ENCODE measurements around the gene GGT7. TPM values are rescaled to one million over a fixed set of nuclear protein-coding genes. Genes with fewer than 3 reads are reported as not detected.

The GGT7 gene
- total RNA-seq, 1 experiment from 2014 or later, result 1.5 TPM

DNA sequence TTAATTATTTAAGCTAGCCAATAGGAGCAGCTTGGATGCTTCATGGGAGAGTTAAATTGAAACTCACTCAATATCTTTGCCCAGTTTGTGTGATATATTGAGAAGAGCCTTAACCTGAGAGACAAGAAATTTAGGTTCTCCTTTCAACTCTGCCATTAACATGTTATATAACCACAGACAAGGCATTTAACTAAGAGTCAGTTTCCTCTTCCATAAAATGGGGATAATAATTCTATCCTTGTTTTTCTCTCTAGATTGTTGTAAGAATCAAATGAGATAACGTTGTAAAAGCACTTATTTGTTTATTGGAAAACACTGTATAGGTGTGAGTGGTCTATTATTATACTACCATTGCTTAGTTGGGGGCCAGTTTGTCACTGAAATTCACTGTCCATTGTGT is 11.6 kb upstream of the GGT7 start:
- H3K4me3 ChIP-seq (ENCODE audit: low read length), result no peak overlapping the region
- no peak overlapping the region for H3K27ac ChIP-seq (ENCODE audit: low read length)
- peaks cover 15% of the 10 kb centered on the region for H3K36me3 ChIP-seq (ENCODE audit: low read depth, low read length)
- no peak overlapping the region for H3K4me2 ChIP-seq (ENCODE audit: low read length)
- no peaks in the 10 kb centered on the region for H3K9me3 ChIP-seq (ENCODE audit: low read length)
- DNase-seq (no peak), ATAC-seq (no peak)
- H3K27me3 ChIP-seq (ENCODE audit: low read length), result no peaks in the 10 kb centered on the region
- peaks cover 5% of the 10 kb centered on the region; the same call in 1 of the 2 replicates for H3K4me1 ChIP-seq (ENCODE audit: insufficient read depth, low read length)
- no peak overlapping the region for H2AFZ ChIP-seq (ENCODE audit: low read length)
- H3K9ac ChIP-seq (ENCODE audit: low read length), result no peak overlapping the region
- CTCF ChIA-PET, result no interaction called here
- H3K9me2 ChIP-seq (replicated peaks; ENCODE audit: low read length), result no peaks in the 10 kb centered on the region
- POLR2A ChIA-PET (ENCODE audit: unreplicated experiment), result no interaction called here
- no peak for TF ChIP-seq EZH2 (IDR thresholded peaks at IDR 0.05; ENCODE audit: low read length, unreplicated experiment)
- no peak for TF ChIP-seq EZH2phosphoT487 (IDR thresholded peaks at IDR 0.05; ENCODE audit: borderline replicate concordance, low read length)
- TF ChIP-seq, protein P1, sequence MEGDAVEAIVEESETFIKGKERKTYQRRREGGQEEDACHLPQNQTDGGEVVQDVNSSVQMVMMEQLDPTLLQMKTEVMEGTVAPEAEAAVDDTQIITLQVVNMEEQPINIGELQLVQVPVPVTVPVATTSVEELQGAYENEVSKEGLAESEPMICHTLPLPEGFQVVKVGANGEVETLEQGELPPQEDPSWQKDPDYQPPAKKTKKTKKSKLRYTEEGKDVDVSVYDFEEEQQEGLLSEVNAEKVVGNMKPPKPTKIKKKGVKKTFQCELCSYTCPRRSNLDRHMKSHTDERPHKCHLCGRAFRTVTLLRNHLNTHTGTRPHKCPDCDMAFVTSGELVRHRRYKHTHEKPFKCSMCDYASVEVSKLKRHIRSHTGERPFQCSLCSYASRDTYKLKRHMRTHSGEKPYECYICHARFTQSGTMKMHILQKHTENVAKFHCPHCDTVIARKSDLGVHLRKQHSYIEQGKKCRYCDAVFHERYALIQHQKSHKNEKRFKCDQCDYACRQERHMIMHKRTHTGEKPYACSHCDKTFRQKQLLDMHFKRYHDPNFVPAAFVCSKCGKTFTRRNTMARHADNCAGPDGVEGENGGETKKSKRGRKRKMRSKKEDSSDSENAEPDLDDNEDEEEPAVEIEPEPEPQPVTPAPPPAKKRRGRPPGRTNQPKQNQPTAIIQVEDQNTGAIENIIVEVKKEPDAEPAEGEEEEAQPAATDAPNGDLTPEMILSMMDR (conservative IDR thresholded peaks at IDR 0.05; ENCODE audit: low read depth, low read length), result no peak
- H3K79me2 ChIP-seq (ENCODE audit: low read length), result peaks cover 11% of the 10 kb centered on the region
- no TSS peak for BruUV-seq (replicated peaks)
- no peaks in the 10 kb centered on the region for H3F3A ChIP-seq (ENCODE audit: low read length, unreplicated experiment)
- intact Hi-C loops (cut with micrococcal nuclease), result no loop called here
- H4K20me1 ChIP-seq (ENCODE audit: low read length), result no peaks in the 10 kb centered on the region

DNA sequence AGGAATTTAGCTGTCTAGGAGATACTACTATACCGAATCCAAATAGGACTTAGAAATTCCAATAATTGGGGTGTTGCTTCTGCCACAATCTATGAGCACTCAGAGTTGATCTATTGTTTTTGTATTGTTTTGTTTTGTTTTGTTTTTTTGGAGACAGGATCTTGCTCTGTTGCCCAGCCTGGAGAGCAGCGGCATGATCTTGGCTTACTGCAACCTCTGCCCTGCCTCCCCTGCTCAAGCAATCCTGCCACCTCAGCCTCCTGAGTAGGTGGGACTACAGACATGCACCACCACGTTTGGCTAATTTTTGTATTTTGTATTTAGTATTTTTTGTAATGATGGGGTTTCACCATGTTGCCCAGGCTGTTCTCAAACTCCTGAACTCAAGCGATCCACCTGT is 11.2 kb upstream of the GGT7 start:
- POLR2A ChIA-PET (ENCODE audit: unreplicated experiment), result no interaction called here
- H3F3A ChIP-seq (ENCODE audit: low read length, unreplicated experiment), result no peaks in the 10 kb centered on the region
- H3K9me2 ChIP-seq (replicated peaks; ENCODE audit: low read length), result no peaks in the 10 kb centered on the region
- CTCF ChIA-PET, result interaction anchor here (1.3 kb wide), 1 partner anchor 72 kb away, joined by 3 read pairs; the partner anchor contains the start of genes GSS and MYH7B
- no peak overlapping the region for H3K4me3 ChIP-seq (ENCODE audit: low read length)
- no peak overlapping the region for H3K4me2 ChIP-seq (ENCODE audit: low read length)
- no peak overlapping the region for H3K9ac ChIP-seq (ENCODE audit: low read length)
- intact Hi-C loops (cut with micrococcal nuclease), result no loop called here
- H4K20me1 ChIP-seq (ENCODE audit: low read length), result no peaks in the 10 kb centered on the region
- peaks cover 15% of the 10 kb centered on the region for H3K36me3 ChIP-seq (ENCODE audit: low read depth, low read length)
- H2AFZ ChIP-seq (ENCODE audit: low read length), result no peak overlapping the region
- H3K27me3 ChIP-seq (ENCODE audit: low read length), result no peaks in the 10 kb centered on the region
- peaks cover 12% of the 10 kb centered on the region for H3K79me2 ChIP-seq (ENCODE audit: low read length)
- TF ChIP-seq, protein P1 (conservative IDR thresholded peaks at IDR 0.05; ENCODE audit: low read depth, low read length), result no peak
- TF ChIP-seq EZH2phosphoT487 (IDR thresholded peaks at IDR 0.05; ENCODE audit: borderline replicate concordance, low read length) (no peak), EZH2 (IDR thresholded peaks at IDR 0.05; ENCODE audit: low read length, unreplicated experiment) (no peak)
- H3K4me1 ChIP-seq (ENCODE audit: insufficient read depth, low read length), result peaks cover 5% of the 10 kb centered on the region; the same call in 1 of the 2 replicates
- ATAC-seq, result no peak
- DNase-seq, result no peak
- BruUV-seq (replicated peaks), result no TSS peak
- no peak overlapping the region for H3K27ac ChIP-seq (ENCODE audit: low read length)
- H3K9me3 ChIP-seq (ENCODE audit: low read length), result no peaks in the 10 kb centered on the region

DNA sequence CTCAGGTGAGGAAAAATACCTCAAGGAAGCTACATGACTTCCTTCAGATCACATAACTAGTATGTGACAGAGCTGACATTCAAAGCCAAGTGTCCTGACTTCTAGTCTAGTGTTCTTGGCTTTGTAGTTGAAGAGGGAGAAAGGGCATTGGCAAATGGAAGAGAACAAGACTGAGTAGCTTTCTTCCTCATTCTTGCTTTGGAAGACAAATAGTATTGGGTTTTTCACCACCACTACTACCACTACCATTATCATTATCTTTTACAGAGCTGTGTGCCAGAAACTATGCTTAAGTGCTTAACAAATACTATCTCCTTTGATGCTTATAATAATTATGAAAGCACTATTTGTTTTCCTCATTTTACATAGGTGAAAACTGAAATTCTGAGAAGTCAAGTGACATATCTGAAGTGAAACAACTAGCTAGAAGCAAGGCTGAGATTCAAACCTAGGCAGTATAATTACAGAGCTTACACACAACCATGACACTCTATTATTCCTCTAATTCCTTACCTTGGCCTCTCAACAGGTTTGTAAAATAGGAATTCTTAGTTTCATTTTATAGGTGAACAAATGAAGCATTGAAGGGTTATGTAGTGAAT is 10.5 kb upstream of the GGT7 start:
- H3K27me3 ChIP-seq (ENCODE audit: low read length), result no peaks in the 10 kb centered on the region
- peaks cover 17% of the 10 kb centered on the region for H3K79me2 ChIP-seq (ENCODE audit: low read length)
- no peak for DNase-seq
- H3K9me3 ChIP-seq (ENCODE audit: low read length), result no peaks in the 10 kb centered on the region
- POLR2A ChIA-PET (ENCODE audit: unreplicated experiment), result no interaction called here
- CTCF ChIA-PET, result interaction anchor here (1.3 kb wide), 1 partner anchor 73 kb away, joined by 3 read pairs; the partner anchor contains the start of genes GSS and MYH7B
- H3K9ac ChIP-seq (ENCODE audit: low read length), result no peak overlapping the region
- H2AFZ ChIP-seq (ENCODE audit: low read length), result no peak overlapping the region
- H3K4me2 ChIP-seq (ENCODE audit: low read length), result no peak overlapping the region
- H3F3A ChIP-seq (ENCODE audit: low read length, unreplicated experiment), result no peaks in the 10 kb centered on the region
- H3K4me1 ChIP-seq (ENCODE audit: insufficient read depth, low read length), result peaks cover 5% of the 10 kb centered on the region; the same call in 1 of the 2 replicates
- intact Hi-C loops (cut with micrococcal nuclease), result no loop called here
- no peaks in the 10 kb centered on the region for H3K9me2 ChIP-seq (replicated peaks; ENCODE audit: low read length)
- H3K27ac ChIP-seq (ENCODE audit: low read length), result no peak overlapping the region
- H3K36me3 ChIP-seq (ENCODE audit: low read depth, low read length), result peaks cover 15% of the 10 kb centered on the region
- H3K4me3 ChIP-seq (ENCODE audit: low read length), result no peak overlapping the region
- no peak for ATAC-seq
- TF ChIP-seq, protein P1 (conservative IDR thresholded peaks at IDR 0.05; ENCODE audit: low read depth, low read length), result no peak
- TF ChIP-seq EZH2phosphoT487 (IDR thresholded peaks at IDR 0.05; ENCODE audit: borderline replicate concordance, low read length) (no peak), EZH2 (IDR thresholded peaks at IDR 0.05; ENCODE audit: low read length, unreplicated experiment) (no peak)
- no TSS peak for BruUV-seq (replicated peaks)
- no peaks in the 10 kb centered on the region for H4K20me1 ChIP-seq (ENCODE audit: low read length)

Data from PC-3 (cell line).